HUDEP-2 (cell line): ENCODE data around the gene WASF2.
"Not testable (repeated sequence)": the region's sequence is repeated elsewhere in the genome, so short reads cannot be mapped to it uniquely, and the experiment has no call there.

ENCODE experiments used
- DNase-seq, 76 experiments: peaks; one replicate each; lab custom pipeline; 2025; ENCODE audit not compliant: unreplicated experiment in 76 of 76; lab: John Stamatoyannopoulos, UW

WASF2 gene

DNA sequence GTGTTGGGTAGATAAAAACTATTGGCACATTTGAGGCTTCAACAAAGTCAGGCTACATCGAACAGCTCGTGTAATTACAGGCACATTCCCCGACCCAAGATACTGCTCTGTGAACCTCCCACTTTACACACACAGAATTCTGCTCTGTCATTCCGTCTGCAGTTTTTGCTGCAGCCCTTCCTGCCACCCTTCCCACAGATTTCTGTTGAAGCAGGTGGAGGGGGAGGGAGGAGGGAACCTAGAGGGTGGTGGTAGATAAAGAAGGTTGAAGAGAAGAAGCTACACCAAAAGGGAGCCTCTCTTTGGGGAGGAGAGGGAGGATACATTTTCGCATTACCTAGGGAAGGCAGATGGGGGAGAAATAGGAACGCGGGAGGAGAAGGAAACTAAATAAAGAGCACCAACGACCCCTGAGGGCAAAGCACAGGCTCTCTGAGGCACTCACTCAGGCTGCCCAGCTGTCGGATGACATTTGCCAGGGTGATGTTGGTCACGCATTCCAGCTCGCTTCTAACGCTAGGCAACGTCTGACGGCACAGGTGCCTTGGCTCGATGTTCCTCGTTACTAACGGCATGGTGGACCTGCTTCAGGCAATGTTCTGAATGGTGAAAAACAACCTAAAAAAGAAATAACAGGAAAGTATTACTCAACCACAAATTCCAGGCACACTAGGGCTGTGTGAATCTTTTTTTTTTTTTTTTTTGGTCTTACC lies 61.5 kb downstream of the WASF2 start:
- DNase-seq: peak in 49 of 76 experiments; percentile 6 to 64 (median 33)

DNA sequence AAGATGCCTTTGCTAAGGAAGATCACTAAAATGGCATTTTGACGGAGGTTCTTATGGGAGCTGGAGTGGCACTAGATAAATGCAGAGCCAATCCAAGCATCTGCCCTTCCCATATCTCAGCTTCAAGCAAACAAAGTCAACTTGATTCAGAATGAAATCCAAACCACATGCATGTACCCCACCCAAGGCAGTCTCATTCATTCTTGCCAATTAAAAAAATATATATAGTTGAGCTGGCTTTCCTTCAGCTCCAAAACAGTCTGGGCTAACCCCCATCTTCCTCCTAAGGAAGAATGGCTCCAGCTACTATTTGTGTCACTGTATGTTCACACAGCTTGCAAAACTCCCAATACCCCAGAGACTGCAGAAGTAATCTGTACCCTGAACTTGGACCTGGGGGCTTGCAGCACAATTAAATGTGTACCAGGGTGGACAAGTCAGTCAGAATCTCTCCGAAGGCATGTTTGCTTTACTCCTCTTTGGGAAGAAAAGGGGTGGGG lies 62.1 kb downstream of the WASF2 start:
- no peak for DNase-seq

- DNase-seq: no peak
Measured at GRCh38 chr1:27427329-27427728, 62.6 kb downstream of the WASF2 start.

- DNase-seq: no peak
Measured at GRCh38 chr1:27423709-27424108, 66.3 kb downstream of the WASF2 start.

GRCh38 chr1:27418326-27419185 lies 71.4 kb downstream of the WASF2 start:
- no peak for DNase-seq

DNA sequence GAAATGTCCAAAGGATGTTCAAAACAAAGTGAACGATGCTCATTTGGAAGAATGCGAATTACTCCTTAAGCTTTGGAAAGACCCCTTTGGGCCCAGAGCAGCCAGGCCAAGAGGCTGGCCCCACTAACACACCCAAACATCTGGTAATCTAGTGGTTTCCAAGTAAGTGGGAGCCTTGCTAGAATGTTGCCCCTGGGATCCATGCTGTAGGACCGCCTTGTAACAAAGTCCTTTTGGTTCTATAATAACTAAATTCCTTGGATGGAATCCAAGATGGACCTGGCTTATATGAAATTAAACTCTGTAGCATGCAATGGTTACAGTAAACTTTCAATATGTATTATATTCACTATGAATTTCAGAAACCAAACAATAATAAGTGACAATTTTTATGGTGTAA lies 72.3 kb downstream of the WASF2 start:
- DNase-seq: no peak

GRCh38 chr1:27416387-27417111 lies 73.4 kb downstream of the WASF2 start:
- peak in 60 of 76 experiments; percentile 7 to 82 (median 34) for DNase-seq

GRCh38 chr1:27414091-27414490 lies 75.9 kb downstream of the WASF2 start:
- DNase-seq: no peak

DNA sequence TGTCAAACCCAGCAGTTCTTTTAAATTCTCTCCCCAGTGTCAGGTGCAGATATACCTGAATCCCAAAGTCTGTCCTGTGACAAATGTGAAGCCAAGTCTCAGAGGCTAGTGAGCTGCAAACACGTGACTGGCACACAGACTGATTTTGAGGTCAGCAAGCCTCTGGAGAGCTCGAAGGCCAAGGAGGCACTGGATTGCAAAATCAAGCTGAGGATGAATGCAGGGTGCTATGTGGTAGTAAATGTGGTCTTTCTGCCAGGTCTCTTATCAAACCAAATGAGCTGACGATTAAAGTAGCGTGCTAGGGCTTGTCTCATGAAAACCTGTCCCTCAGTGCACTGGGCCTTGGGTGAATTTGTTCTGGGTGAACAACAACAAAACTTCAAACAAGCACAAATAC lies 77.0 kb downstream of the WASF2 start:
- DNase-seq: no peak

DNA sequence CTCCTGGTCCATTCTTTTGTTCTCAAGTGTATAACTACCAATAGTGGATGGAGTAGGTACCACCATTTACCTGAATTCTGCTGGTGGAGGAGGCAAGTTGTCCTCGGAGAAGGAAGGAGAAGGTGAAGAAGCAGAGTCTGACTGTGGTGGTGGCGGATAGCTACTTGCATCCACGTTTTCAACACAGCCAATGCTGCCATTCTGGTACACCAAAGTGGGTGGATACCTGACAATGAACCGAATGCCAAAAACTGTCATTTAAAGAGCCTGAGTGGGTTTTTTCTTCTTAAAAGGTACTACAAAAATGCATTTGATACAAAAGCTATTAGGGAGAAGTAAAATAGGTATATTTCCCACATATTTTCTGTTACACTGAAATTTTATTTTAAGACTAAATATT lies 77.5 kb downstream of the WASF2 start:
- no peak for DNase-seq

DNA sequence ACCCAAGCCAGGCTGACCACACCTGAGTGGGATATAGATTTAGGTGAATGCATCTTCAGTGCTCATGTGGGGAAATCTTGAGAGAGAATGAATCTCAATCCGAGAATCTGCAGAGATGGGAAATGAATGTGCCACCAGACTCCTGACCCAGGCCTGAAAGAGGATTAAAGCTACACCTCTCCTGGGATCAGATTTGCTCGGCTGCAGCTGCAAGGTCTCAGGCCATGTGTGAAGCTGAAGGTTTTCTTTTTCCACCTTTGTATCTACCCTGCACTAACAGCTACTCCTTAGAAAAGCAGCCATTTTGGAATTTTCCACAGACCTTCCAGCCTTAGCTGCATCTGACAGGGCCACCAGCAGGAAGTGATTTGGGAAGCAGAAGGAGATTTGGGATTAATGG lies 79.3 kb downstream of the WASF2 start:
- DNase-seq: no peak

GRCh38 chr1:27409669-27410068 lies 80.3 kb downstream of the WASF2 start:
- DNase-seq: no peak

GRCh38 chr1:27408151-27408550 lies 81.8 kb downstream of the WASF2 start:
- no peak for DNase-seq

- DNase-seq: not testable (repeated sequence)
Measured at GRCh38 chr1:27406791-27407190, 83.2 kb downstream of the WASF2 start.

DNA sequence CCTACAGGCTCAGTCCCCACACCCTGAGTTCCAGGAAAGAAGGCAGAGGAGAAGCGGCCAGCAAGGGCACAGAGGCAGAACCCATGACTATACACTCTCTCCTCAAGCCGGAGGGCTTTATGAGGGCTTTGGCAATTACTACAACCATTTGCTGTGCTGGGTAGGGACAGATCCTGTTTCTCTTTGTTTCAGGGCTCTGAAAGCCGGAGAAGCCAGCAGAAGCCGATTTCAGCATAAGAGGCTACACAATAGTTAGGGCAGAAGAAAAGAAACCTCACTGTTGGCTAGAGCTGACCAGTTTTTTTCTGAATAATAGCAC lies 83.6 kb downstream of the WASF2 start:
- DNase-seq: no peak

GRCh38 chr1:27405598-27406361 lies 84.2 kb downstream of the WASF2 start:
- not testable (repeated sequence) for DNase-seq

GRCh38 chr1:27405074-27405473 lies 84.9 kb downstream of the WASF2 start:
- DNase-seq: no peak

- DNase-seq: no peak
Measured at GRCh38 chr1:27403931-27404330, 86.0 kb downstream of the WASF2 start.

GRCh38 chr1:27403065-27403726 lies 86.8 kb downstream of the WASF2 start:
- no peak for DNase-seq

DNA sequence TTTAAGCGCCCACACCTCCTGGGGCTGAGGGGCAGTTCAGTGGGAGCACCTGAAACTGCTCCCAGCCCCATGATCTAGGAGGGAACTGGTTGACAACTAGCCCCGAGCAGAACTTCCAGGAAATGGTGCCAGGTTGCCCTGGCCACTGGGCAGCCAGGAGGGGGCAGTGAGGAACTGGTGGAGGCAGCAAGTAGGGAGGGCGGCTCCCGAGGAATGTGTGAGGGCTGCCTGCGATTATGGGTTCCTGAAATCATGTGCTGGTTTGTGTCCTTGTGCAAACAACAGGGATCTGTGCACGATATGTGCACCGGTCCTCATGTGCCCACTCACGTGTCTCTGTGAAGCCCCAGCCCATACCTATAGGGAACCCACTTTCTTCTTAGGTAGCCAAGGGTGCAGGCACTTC lies 87.6 kb downstream of the WASF2 start:
- DNase-seq: peak in 44 of 76 experiments; percentile 10 to 55 (median 28)
